GM21529 (cell line): ENCODE data around the gene KIF25.

Source experiments
- ATAC-seq: cut with Tn5 transposase; IDR thresholded peaks from one replicate; pipeline ENCODE4 v1.9.1; 2021; ENCODE audit not compliant: unreplicated experiment

The KIF25 gene

DNA sequence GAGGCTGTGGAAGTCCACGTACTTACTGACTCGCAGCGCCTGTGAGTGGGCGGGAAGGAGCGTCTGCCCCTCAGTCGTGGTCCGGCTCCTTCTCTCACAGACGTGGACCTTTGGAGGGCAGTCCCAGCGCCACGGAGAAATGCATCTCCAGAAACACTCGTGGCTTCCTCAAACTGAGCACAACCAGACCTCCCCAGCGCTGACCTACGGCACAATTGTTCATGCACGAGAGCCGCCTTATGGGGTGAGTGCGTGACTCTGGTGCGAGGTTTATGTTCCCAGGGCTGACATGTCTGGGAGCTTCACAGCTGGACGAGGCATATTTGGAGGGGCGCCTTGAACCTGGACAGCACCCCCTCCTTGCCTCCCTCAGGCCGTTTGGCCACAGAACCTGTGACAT is 51.8 kb downstream of the KIF25 start:
- no peak for ATAC-seq

DNA sequence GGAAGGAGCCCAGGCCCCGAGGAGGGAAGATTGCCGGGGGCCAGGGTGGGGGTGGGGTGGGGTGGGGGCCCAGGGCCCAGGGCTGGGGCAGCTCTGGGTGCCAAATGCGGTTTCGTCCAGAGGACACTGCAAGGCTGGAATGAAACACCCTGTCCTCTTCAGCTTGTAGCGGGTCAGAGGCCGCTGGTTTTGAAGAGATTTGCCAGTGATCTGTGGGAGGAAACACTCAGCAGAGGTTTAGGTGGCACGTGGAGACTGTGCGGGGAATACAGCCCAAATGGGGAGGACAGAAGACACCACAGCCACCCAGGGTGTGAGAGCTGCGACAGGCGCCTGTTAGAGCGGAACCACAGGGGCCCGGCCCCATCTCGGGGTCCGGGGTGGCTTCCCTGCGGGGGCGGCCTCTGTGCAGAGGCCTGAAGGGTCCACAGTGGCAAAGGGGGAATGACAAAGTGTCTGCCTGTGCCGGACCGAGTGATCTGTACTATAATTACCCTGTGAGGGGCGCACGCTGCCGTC is 52.3 kb downstream of the KIF25 start:
- no peak for ATAC-seq

DNA sequence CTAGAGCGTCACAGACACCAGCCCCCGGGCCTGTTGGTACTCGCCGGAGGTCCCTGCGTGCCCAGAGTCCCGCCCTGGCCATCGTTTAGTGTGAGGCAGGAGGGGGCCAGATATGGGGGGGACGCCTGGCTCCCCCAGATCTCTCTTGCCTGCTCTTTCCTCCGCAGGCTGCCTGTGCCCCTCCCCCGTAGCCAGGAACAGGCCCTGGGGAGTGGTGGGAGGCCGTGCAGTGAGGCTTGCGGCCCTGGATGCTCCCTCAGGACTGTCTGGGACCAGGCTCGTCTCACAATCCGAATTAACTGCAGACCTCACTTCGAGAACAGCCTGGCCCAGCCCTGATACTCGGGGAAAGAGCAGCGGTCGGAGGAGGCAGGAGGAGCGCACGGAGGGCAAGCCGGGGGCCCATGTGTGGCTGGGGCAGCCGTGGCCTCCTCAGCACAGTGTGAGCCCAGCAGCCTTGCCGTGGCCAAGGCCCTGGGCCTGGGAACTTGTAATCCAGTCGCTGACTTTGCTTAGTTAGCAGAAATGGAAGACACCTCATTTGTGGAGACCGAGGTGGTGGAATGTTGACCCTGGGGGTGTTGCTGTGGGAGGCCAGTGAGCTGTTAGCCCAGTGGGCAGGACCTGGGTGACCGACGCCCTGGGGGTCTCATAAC is 52.9 kb downstream of the KIF25 start:
- no peak for ATAC-seq

DNA sequence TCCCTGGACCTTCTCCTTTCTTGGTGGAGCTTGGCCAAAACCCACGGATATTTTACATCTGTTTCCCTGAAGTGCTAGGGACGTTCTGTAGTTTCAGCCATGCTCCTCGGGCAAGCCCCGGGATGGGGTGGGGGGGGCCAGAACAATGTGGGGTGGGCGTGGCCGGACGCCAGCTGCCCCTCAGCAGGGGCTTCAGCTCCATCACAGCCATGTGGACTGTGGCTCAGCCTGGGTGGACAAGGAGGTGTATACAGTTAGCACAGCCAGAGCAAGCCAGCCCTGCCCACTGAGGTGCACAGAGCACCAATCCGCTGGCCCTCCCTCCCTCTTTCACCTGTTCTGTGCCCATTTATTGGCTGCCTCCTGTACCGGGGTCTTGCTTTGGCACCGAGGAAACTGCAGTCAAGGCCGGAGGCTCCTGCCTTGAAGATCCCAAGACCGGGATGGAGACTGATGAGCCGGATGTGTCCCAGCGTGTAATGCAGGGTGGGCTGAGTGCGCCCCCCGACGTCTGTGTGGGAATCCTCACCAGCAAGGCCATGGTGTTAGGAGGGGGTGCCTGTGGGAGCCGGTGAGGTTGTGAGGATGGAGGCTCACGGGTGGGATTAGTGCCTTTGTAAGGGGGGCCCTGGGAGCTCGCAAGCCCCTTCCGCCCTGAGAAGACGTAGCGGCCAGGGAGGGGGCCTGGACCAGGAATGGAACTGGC is 53.6 kb downstream of the KIF25 start:
- ATAC-seq, result no peak

DNA sequence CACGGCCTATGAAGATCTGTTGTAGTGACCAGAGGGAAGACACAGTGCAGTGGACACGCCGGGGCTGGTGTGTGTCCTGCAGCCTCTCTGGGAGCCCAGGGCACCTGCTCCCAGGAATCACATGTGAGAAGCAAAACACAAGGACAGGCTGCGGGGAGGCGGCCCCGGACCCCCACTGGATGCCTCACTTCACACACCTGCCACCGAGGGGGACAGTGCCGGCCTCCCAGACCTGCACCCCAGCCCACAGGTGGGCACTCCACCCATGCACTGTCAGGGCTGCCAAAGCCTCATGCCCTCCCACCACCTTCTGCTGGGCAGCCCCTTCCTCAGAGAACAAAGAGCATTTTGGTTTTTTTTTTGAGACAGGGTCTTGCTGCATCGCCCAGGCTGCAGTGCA is 54.2 kb downstream of the KIF25 start:
- ATAC-seq, result no peak

DNA sequence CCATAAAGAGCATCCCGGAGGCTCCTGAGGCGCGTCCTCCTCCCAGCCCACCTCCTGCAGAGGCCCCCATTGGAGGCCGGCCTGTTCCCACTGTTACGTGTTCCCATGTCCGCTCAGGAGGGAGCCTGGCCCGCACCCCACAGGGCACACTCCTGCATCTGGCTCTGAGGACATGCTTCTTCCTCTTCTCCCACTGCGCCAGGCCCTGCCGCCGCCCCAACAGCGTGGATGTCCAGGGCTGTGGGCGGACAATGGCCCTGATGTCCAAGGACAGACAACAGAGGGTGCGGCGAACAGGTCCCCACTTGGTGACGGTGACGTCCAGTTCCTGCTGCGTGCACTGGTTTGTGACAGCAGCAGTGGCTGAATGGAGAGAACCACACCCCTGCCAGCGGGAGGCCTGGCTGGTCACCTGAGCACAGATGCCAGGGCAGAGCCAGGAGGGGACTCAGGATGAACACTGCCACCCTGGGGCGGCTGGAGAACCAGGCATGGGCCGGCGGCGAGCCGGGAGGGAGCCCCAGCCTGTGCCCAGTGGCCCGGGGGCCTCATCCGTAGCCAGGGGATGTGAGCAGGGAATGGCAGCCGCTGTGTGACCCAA is 54.9 kb downstream of the KIF25 start:
- ATAC-seq, result no peak

DNA sequence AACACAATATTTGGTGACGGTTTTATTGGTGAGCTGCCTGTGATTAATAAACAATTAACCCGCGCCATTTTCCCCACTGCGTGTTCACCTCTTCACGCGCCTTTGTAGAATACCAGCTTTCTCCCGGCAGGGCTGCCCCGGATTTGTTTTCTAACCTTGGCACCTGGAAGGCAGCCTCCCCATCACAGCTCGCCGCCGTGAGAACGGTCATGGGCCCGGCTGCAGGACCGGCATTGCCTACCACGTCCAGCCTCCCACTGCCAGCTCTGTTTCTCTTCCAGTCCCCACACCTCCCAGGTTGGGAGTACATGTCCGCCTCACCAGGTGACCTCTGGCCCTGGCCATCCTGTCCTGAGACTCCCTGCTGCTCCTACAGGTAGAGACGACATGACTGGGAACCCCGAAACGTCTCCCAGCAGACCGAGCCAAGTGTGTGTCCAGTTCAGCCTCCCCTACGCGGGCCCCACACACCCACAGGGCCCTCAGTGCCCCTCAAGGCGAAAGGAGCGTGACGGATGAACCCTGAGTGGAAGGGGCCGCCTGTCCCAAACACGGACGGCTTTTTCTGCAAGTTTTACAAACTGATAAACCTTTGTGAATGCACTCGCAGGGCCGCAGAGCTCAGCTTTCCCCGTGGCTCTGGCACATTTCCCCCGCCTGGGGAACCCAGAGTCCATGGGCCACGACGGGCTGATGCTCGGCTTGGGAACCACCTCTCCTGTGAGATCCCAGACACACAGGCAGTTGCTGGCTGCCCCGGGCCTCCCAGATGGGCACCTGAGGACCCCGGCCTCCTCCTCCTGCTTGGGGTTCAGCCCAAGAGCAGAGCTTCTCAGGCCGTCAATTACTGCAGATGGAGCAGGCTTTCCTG is 55.9 kb downstream of the KIF25 start:
- ATAC-seq, result no peak

DNA sequence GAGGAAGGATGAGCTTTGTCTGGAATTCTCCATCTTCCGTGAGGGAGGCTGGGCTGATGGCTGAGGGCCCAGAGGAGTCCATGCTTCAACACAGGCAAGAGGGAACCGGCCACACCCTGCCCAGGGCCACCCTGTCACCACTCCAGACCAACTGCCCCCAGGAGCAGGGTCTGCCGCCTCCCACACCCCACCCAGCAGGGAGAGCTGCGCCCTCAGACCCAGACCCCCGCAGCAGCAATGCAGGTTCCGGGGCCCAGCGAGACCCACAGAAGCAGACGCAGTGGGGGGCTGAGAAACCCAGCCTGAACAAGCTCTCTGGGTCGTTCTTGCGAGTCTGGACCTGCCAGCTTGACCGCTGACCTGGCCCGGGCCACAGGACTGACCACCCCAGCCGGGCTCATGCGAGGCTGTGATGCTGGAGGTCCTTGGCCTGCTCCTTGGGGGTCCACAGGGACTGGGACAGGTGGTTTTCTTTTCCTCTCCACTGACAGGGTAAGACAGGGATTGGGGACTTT is 56.5 kb downstream of the KIF25 start:
- no peak for ATAC-seq

DNA sequence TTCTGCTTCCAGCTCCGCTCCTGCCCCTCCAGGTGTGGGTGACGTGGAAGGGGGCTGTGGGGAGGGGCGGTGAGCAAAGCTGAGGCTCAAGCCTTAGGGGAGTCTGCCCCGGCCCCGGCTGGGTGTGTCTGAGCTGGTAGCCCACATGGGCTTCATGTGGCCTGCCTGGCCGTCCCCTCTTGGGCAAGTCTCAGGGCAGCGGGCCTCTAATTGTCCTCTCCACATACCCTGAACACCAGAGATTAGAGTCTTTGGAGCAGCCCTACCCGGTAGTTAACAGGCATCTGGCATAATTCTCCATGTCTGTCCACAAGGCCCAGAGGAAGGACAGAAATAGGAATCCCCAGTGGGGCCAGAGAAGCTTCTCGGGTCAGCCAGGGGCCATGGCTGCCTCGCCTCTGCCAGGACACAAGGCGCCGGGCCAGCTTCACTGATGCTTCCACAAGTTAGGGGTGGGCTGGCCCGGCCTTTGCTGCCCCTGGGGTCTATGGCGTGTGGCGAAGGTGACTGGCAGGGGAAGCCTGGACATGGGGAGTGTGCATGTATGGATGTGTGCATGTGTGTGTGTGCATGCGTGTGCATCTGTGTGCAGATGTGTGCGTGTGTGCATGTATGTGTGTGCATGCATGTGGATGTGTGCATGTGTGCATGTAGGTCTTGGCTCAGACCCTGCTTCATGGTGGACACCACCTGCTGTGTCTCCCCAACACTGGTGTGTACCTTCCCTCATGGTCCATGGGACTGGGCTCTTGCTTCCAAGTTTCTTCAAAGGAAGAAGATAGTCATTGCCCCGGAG is 57.5 kb downstream of the KIF25 start:
- ATAC-seq, result no peak

DNA sequence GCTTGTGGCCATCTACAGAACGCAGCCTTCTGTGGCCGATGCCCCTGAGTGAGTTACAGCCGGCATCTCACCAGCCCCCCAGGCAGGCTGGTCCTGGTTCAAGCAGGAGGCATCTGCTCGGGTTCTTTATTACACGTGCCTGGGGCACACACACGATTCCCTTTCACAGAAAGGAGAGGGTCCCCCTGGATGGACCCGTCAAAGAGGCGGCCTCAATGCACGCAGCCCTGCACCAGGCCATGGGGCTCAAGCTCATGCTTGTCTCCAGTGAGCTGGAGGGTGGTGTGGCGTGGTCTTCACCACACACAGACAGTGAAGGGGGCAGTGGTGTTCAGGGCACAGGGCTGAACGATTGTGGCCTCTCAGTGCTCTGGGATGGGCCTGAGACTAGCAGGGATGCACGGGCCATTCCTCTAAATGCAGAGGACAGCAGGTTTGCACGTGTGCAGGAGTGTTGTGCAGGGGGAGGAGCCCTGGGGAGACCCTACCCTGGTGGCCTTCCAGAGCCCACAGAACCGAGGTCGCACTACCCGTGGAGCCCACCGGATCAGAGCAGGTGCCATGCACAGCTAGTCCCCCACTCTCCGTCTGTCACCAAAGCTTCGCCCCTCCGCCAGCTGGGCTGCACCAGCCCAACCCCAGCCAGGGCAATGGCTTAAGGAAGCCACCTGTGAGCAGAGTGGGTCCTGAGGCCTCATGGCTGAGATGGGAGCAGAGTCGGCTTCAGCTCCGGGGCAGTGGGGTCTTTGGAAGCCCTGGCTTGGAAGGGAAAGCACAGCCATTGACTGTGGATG is 58.4 kb downstream of the KIF25 start:
- no peak for ATAC-seq

DNA sequence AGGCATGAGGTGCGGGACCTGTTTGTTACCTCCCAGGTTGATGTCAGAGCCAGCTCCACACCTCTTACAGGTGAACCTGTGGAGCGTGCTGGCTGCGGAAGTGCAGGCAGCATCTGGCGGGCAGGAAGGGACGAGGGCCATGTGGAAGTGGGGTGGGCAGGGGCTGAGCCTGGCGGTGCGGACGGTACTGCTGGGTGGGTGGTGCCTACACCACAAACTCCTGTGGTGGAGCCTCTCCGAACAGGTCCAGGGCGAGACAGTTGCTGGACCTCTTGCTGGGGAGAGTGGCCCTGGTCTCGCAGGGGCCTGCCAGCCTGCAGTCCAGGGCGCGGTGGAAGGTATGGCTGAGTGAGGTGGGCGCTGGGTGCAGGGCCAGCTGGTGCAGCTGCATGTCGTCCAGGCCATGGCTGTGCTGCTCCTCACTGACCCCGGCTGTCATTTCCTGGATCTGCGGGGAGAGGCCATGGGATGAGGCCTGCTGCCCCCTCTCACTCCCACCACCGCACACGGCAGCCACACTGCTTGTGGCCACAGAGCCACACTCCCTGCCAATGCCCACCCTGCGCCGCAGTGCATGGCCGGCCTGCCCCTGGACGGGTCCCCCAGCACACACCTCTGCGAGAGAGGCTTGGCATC is 59.5 kb downstream of the KIF25 start:
- ATAC-seq, result no peak

DNA sequence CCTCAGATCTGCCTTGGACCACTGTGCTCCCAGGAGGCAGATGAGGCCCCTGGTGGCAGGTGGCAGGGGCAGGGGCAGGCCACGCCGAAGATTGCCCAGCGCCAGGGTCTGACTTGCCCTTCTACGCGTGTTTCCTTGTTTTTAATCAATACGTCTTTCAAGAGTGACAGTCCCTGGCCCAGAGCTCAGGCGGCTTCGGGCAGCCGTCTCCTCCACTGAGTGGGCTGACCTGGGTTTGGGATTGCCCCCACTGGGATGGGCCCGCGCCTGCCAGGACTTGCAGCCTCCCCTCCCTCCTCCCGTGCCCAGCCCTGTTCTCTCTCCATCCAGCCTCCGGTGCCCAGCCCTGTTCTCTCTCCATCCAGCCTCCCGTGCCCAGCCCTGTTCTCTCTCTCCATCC is 60.4 kb downstream of the KIF25 start:
- ATAC-seq, result no peak

DNA sequence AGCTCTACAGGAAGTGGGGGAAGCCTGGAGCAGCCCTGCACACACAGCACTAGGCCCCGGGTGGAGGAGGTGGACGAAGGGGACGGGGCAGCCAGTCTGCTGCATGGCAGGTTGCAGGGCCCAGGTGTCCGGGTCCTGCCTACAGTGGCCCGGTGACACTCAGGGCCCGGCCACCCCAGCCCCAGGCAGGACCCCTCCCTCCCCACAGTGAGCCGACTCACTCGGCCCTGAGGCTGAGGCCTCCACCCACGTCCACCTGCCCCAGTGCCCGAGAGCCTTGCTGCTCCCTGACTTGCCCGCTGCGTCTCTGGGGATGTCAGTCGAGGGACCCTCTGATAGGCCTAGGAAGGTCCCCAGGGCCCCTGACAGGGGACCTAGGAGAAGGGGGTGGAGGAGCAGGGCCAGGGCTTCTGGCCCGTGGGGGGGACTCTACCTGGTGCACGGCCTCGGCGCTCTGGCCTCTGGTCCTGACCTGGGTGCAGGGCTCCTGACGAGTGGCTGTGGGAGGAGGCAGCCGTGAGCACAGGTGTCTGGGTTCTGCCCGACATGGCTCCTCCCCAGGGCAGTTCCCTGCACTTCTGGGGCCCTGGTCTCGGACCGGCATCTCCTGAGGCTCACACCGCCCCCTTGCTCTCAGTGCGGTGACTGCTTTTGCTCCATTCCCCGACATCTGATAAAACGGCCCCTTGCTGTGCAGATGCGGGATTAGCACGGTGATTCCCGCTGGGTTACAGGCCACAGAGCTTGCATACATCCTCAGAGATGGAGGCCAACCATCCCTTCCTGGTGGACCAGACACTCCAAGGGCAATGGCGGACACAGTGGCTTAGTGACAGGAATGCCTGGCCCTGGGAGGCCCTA is 61.5 kb downstream of the KIF25 start:
- ATAC-seq, result no peak

DNA sequence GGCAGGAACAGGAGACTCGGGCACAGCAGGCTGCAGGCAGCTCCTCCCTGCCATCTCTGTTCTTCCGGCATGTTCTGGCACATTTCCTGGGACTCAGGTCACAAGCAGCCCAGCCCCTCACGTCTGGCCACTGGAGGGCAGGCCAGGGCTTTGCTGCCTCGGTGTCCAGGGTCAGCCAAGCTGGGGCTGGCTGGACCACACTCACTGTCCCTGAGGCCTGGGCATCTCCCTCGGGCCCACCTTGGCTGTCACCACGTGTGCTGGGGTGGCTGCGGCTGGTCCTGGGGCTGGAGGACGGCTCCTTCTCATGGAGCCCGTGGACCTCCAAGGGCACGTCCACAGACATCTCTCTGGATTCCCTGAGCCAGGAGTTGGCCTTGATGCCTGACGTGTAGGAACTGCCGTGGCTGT is 63.1 kb downstream of the KIF25 start:
- ATAC-seq, result no peak

DNA sequence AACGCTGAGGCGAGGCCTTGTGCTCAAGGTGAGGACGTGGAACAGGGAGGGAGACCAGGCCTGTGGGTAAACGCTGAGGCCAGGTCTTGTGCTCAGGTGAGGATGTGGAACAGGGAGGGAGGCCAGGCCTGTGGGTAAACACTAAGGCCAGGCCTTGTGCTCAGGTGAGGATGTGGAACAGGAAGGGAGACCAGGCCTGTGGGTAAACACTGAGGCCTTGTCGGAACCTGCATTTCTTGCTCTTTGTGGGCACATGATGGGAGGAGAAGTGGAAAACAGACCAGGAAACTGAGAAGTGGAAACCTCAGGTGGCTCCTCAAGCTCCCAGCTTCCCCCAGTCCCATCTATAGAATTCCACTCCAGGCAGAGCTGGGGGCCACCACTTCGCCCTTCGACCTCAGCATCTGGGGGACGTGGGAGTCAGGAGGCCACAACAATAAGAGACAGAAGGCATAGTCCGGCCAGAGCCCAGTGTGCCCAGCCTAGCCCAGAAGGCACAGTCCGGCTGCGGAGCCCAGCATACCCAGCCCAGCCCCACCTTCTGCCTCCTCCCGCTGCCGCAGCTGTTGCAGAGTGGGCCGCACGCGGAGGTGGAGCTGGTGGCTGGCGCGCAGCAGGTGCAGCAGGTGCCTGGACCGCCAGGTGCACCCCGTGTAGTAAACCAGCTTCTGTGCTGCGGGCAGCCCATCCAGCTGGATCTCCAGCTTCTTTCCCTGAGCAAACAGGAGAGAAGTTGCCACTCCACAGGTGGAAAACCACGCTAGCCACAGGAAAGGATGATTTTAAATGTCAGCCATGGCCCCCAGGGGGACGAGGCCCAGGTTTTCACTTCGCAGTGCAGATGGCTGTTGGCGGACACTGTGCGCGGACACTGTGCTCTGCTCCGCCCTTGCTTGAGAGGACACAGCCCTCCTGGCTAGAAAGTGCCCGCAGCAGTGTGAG is 64.1 kb downstream of the KIF25 start:
- ATAC-seq, result no peak

DNA sequence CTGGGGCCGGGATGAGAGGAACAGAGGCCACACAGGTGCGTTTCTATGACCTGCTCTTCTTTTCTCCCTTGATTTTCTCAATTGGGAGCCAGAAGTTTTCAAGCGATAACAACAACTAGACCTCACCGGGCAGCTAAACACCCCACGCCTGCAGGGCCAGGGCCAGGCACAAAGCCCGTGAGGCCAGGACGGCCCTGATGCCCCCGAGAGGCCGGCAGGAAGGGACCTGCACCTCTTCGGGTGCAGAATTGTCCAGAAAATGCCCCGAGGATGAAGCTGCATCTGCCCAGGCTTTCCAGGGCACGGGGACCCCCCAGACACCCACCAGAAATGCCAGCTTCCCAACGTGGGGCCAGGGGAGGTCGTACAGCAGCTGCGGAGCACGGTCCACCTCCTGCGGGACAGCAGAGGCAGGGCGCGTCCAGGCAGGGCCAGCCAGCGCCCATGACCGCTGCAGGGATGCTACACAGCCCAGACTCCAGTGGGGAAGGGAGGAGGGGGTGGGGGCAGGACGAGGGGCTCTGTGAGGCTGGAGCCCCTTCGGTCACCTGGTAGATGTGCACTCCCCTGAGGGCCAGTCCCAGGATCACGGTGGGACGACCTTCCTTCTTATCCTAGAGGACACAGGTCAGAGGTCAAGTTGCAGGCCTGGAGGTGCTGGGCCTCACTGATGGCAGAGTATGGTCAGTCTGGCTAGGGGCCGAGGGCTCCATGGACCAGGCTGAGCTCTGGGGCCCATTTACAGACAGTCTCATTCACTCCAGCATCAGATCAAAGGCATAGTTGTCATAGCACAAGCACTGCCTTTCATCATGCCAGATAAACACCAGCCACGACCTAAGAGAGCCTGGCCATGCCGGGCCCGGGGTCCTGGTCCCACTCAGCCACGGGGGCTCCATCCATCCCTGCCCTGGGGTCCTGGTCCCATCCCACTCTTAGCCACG is 65.1 kb downstream of the KIF25 start:
- no peak for ATAC-seq
